BLaER1 treated with 17β-estradiol and CSF1 and Interleukin-3, amounts not matched to agents 10 nM and 100 nM (cell line): Measurements from ENCODE around the gene PCNT.
A peak's percentile ranks its signal among the peaks of the same experiment; 100 is the strongest.
"Not testable (repeated sequence)": the region's sequence is repeated elsewhere in the genome, so short reads cannot be mapped to it uniquely, and the experiment has no call there.

Source experiments
- H3K27ac ChIP-seq, 11 experiments: shearing (Covaris generic); formaldehyde crosslinking; 2 replicates each; pipeline ENCODE4 v1.8.1; 2022
- H3K27me3 ChIP-seq, 11 experiments: shearing (Covaris generic); formaldehyde crosslinking; 2 replicates each; pipeline ENCODE4 v1.8.1; 2022
- H3K36me3 ChIP-seq, 11 experiments: shearing (Covaris generic); formaldehyde crosslinking; 2 replicates each; pipeline ENCODE4 v1.8.1; 2022
- H3K4me1 ChIP-seq, 10 experiments: shearing (Covaris generic); formaldehyde crosslinking; 2 replicates each; pipeline ENCODE4 v1.8.1; 2022
- H3K4me2 ChIP-seq, 11 experiments: shearing (Covaris generic); formaldehyde crosslinking; 2 replicates each; pipeline ENCODE4 v1.8.1; 2022
- H3K4me3 ChIP-seq, 10 experiments: shearing (Covaris generic); formaldehyde crosslinking; 2 replicates each; pipeline ENCODE4 v1.8.1; 2022
- H3K9ac ChIP-seq, 11 experiments: shearing (Covaris generic); formaldehyde crosslinking; 2 replicates each; pipeline ENCODE4 v1.8.1; 2022
- H3K9me3 ChIP-seq, 11 experiments: shearing (Covaris generic); formaldehyde crosslinking; replicated peaks in 1 of 11; 2 replicates each; pipeline ENCODE4 v1.8.1; 2022
- H4K20me1 ChIP-seq, 11 experiments: shearing (Covaris generic); formaldehyde crosslinking; 2 replicates each; pipeline ENCODE4 v1.8.1; 2022
- Cebpa-rat ChIP-seq, 11 experiments: shearing (Covaris generic); IDR thresholded peaks; 2 replicates each; pipeline ENCODE4 v1.8.1; 2022

PCNT gene

DNA sequence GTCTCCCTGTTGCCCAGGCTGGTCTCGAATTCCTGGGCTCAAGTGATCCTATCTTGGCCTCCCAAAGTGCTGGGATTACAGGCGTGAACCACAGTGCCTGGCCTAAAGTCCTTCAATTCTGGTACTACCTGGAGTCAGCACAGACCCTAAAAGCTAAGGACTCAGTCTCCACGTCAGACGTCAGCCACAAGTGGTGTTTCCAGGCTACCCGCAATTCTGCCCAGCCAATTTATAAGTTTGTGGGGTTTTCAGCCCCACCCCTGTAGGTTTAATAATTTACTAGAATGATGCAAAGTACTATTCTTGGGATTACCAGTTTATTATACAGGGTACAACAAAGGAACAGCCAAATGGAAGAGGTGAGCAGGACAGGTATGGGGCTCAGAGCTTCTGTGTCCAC is 124.2 kb downstream of the PCNT start:
- Histone ChIP-seq H3K9me3 (peaks cover 41 to 56% (median 48%) of the 10 kb centered on the region in 11 experiments), H3K4me1 (peaks cover 0 to 10% (median under 1%) of the 10 kb centered on the region in 10 experiments; a peak in 6 of 20 replicates)

DNA sequence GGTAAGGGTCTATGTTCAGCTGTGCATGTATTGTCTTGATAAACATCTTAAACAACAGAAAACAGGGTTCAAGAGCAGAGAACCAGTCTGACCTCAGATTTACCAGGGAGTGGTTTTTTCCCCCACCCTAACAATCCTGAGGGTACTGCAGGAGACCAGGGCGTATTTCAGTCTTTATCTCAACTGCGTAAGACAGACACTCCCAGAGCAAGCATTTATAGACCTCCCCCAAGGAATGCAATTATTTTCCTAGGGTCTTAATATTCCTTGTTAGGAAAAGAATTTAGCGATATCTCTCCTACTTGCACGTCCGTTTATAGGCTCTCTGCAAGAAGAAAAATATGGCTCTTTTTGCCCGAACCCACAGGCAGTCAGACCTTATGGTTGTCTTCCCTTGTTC is 124.9 kb downstream of the PCNT start:
- Histone ChIP-seq H4K20me1 (peaks cover 0 to 23% (median 4%) of the 10 kb centered on the region in 11 experiments; a peak in 6 of 22 replicates), H3K36me3 (peaks cover 75 to 100% (median 88%) of the 10 kb centered on the region in 11 experiments), H3K9me3 (peaks cover 41 to 56% (median 48%) of the 10 kb centered on the region in 11 experiments)
- H3K4me3 ChIP-seq, H3K4me2 ChIP-seq, H3K27ac ChIP-seq, H3K9ac ChIP-seq, H3K27me3 ChIP-seq, H3K4me1 ChIP-seq: not testable (repeated sequence)

More for the DNA sequence above, 124.2 kb downstream of the PCNT start:
- H3K36me3 ChIP-seq: peaks cover 80 to 100% (median 90%) of the 10 kb centered on the region in 11 experiments
- no peak overlapping the region for H3K27ac ChIP-seq
- H3K4me2 ChIP-seq: no peak overlapping the region
- TF ChIP-seq Cebpa-rat (IDR thresholded peaks at IDR 0.05): no peak
- H4K20me1 ChIP-seq: peaks cover 0 to 23% (median 5%) of the 10 kb centered on the region in 11 experiments; a peak in 7 of 22 replicates
- H3K4me3 ChIP-seq: no peak overlapping the region
- H3K27me3 ChIP-seq: no peaks in the 10 kb centered on the region
- H3K9ac ChIP-seq: no peak overlapping the region

DNA sequence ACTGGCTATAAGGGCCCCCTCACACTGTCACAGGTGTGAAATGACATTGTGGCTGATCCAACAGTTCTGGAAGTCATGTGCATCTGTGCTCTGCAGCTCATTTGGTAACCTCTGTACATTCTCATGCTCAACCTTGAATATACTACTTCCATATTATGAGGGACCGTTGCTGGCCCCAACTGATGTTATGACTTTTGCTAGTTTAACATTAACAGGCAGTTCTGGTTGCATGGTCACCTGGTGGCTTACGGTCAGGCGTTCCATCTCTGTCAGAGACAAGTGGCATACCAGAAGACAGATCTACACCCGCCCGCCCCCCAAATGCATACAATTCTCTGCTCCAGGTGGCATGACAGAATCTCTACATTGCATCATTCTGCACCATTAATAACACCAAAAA is 128.8 kb downstream of the PCNT start:
- Histone ChIP-seq H3K27me3 (no peaks in the 10 kb centered on the region), H3K27ac (no peak overlapping the region), H3K9me3 (peaks cover 38 to 47% (median 41%) of the 10 kb centered on the region in 11 experiments), H4K20me1 (peaks cover 0 to 9% (median 0%) of the 10 kb centered on the region in 11 experiments; a peak in 5 of 22 replicates), H3K4me1 (peaks cover 10 to 39% (median 21%) of the 10 kb centered on the region in 10 experiments), H3K9ac (no peak overlapping the region), H3K36me3 (peaks cover 43 to 96% (median 81%) of the 10 kb centered on the region in 11 experiments), H3K4me3 (no peak overlapping the region), H3K4me2 (no peak overlapping the region)
- no peak for TF ChIP-seq Cebpa-rat (IDR thresholded peaks at IDR 0.05)

GRCh38 chr21:46454142-46454541 is 130.2 kb downstream of the PCNT start:
- no peak for TF ChIP-seq Cebpa-rat (IDR thresholded peaks at IDR 0.05)
- Histone ChIP-seq H3K4me3 (no peak overlapping the region), H3K27ac (no peak overlapping the region), H3K9me3 (peaks cover 24 to 32% (median 27%) of the 10 kb centered on the region in 11 experiments), H3K36me3 (peaks cover 30 to 82% (median 67%) of the 10 kb centered on the region in 11 experiments), H3K4me1 (peaks cover 12 to 40% (median 22%) of the 10 kb centered on the region in 10 experiments), H4K20me1 (peaks cover 0 to 9% (median 0%) of the 10 kb centered on the region in 11 experiments; a peak in 5 of 22 replicates), H3K9ac (no peak overlapping the region), H3K4me2 (peak overlapping the region in 1 of 11 experiments; percentile 100; a peak in 1 of 22 replicates), H3K27me3 (no peaks in the 10 kb centered on the region)

GRCh38 chr21:46454634-46455390 is 130.9 kb downstream of the PCNT start:
- H3K4me2 ChIP-seq: peak overlapping the region in 3 of 11 experiments; percentile 84 to 100 (median 94); a peak in 6 of 22 replicates
- TF ChIP-seq Cebpa-rat (IDR thresholded peaks at IDR 0.05): no peak
- H3K4me1 ChIP-seq: peaks cover 15 to 42% (median 25%) of the 10 kb centered on the region in 10 experiments
- no peak overlapping the region for H3K27ac ChIP-seq
- no peak overlapping the region for H3K4me3 ChIP-seq
- peaks cover 0 to 10% (median 2%) of the 10 kb centered on the region in 11 experiments; a peak in 7 of 22 replicates for H4K20me1 ChIP-seq
- H3K9me3 ChIP-seq: peaks cover 17 to 26% (median 20%) of the 10 kb centered on the region in 11 experiments
- H3K36me3 ChIP-seq: peaks cover 23 to 75% (median 60%) of the 10 kb centered on the region in 11 experiments
- no peak overlapping the region for H3K9ac ChIP-seq
- no peaks in the 10 kb centered on the region for H3K27me3 ChIP-seq

GRCh38 chr21:46455575-46456385 is 131.8 kb downstream of the PCNT start:
- peak overlapping the region in 2 of 11 experiments; percentile 3 to 32; a peak in 2 of 22 replicates for H3K27ac ChIP-seq

GRCh38 chr21:46456750-46457149 is 132.8 kb downstream of the PCNT start:
- Histone ChIP-seq H3K4me1 (peaks cover 25 to 60% (median 34%) of the 10 kb centered on the region in 10 experiments), H3K4me2 (peak overlapping the region; percentile 83 to 100 (median 94)), H3K9me3 (peaks cover 0 to 6% (median under 1%) of the 10 kb centered on the region in 11 experiments; a peak in 6 of 22 replicates), H3K27ac (peak overlapping the region in 1 of 11 experiments; percentile 93; a peak in 2 of 22 replicates), H3K27me3 (no peaks in the 10 kb centered on the region), H3K36me3 (peaks cover 4 to 56% (median 42%) of the 10 kb centered on the region in 11 experiments; a peak in 18 of 22 replicates), H3K9ac (peak overlapping the region in 4 of 11 experiments; percentile 92 to 98 (median 96); a peak in 8 of 22 replicates), H3K4me3 (peak overlapping the region in 6 of 10 experiments; percentile 72 to 92 (median 89); a peak in 10 of 20 replicates), H4K20me1 (peaks cover 0 to 29% (median 12%) of the 10 kb centered on the region in 11 experiments; a peak in 15 of 22 replicates)
- TF ChIP-seq Cebpa-rat (IDR thresholded peaks at IDR 0.05): no peak

More at GRCh38 chr21:46455575-46456385, 131.8 kb downstream of the PCNT start:
- H3K9ac ChIP-seq: peak overlapping the region in 3 of 11 experiments; percentile 14 to 32 (median 15); a peak in 1 of 22 replicates
- H3K9me3 ChIP-seq: peaks cover 8 to 16% (median 11%) of the 10 kb centered on the region in 11 experiments; a peak in 21 of 22 replicates
- peaks cover 25 to 52% (median 32%) of the 10 kb centered on the region in 10 experiments for H3K4me1 ChIP-seq
- TF ChIP-seq Cebpa-rat (IDR thresholded peaks at IDR 0.05): no peak
- peaks cover 0 to 19% (median 6%) of the 10 kb centered on the region in 11 experiments; a peak in 11 of 22 replicates for H4K20me1 ChIP-seq
- H3K27me3 ChIP-seq: no peaks in the 10 kb centered on the region
- H3K4me3 ChIP-seq: no peak overlapping the region
- peak overlapping the region in 7 of 11 experiments; percentile 84 to 100 (median 94); a peak in 10 of 22 replicates for H3K4me2 ChIP-seq
- peaks cover 14 to 66% (median 51%) of the 10 kb centered on the region in 11 experiments; a peak in 21 of 22 replicates for H3K36me3 ChIP-seq

- Histone ChIP-seq H3K4me3 (peak overlapping the region; percentile 68 to 94 (median 86)), H3K9me3 (no peaks in the 10 kb centered on the region), H3K36me3 (peaks cover 4 to 49% (median 39%) of the 10 kb centered on the region in 11 experiments; a peak in 21 of 22 replicates), H3K27ac (peak overlapping the region; percentile 91 to 99 (median 97)), H3K4me2 (peak overlapping the region; percentile 83 to 100 (median 94)), H3K4me1 (peaks cover 25 to 66% (median 34%) of the 10 kb centered on the region in 10 experiments), H3K9ac (peak overlapping the region; percentile 92 to 99 (median 97)), H4K20me1 (peaks cover 0 to 40% (median 22%) of the 10 kb centered on the region in 11 experiments; a peak in 17 of 22 replicates), H3K27me3 (no peaks in the 10 kb centered on the region)
- TF ChIP-seq Cebpa-rat (IDR thresholded peaks at IDR 0.05): no peak
Observed at GRCh38 chr21:46457801-46458314, 133.9 kb downstream of the PCNT start.
